Measurements from ENCODE around the gene CDC14B.

DNA sequence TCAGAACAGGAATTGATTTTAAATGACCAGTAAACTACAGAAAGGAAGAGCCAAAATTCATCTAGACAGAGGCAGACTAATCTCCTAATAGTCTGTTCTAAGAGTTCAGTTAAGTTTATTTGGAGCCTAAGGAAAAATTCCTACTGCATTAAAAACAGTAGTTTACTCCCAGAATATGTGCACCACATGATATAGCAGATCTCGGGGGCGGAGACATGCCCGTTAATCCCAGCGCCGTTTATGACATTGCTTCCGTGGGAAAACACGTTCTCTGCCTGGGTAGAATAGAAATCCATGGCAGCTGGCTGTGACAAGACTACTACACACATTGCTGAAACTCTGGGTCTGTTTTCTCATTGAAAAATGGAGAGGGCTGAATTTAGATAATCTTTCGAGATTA is 158.3 kb downstream of the CDC14B start:
- TF ChIP-seq, protein P1, sequence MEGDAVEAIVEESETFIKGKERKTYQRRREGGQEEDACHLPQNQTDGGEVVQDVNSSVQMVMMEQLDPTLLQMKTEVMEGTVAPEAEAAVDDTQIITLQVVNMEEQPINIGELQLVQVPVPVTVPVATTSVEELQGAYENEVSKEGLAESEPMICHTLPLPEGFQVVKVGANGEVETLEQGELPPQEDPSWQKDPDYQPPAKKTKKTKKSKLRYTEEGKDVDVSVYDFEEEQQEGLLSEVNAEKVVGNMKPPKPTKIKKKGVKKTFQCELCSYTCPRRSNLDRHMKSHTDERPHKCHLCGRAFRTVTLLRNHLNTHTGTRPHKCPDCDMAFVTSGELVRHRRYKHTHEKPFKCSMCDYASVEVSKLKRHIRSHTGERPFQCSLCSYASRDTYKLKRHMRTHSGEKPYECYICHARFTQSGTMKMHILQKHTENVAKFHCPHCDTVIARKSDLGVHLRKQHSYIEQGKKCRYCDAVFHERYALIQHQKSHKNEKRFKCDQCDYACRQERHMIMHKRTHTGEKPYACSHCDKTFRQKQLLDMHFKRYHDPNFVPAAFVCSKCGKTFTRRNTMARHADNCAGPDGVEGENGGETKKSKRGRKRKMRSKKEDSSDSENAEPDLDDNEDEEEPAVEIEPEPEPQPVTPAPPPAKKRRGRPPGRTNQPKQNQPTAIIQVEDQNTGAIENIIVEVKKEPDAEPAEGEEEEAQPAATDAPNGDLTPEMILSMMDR (IDR thresholded peaks at IDR 0.05): no peak
- TF ChIP-seq EP300 (IDR thresholded peaks at IDR 0.05) (no peak), POLR2A (IDR thresholded peaks at IDR 0.05) (no peak)

Data from gastroesophageal sphincter (tissue), 3 donors.